Activated B cell treated with CpG ODN at 0.5 μM for 24 hours (primary cell): ENCODE results near the gene NPAS3. TPM values are rescaled to one million over a fixed set of nuclear protein-coding genes. Genes with fewer than 3 reads are reported as not detected.

ENCODE experiments used
- ATAC-seq: fragments of 200-7000 bp; cut with Tn5 transposase; one replicate; pipeline ENCODE4 v1.10.0; 2021; ENCODE audit warnings: low read depth, mild to moderate bottlenecking, moderate library complexity
- CTCF ChIA-PET: fragments of 350-600 bp; sonication (Branson Sonifier 250); formaldehyde crosslinking; loops from one replicate; lab custom pipeline; 2021; ENCODE audit warnings: antibody characterized with exemption; lab: Charles Lee
- POLR2A ChIA-PET: fragments of 350-600 bp; sonication (Branson Sonifier 250); formaldehyde crosslinking; loops from one replicate; lab custom pipeline; 2021; ENCODE audit warnings: antibody characterized with exemption; lab: Charles Lee
- DNase-seq: peaks from one replicate; pipeline ENCODE4 v3.0.0; 2022
- H3K27ac Mint-ChIP-seq: one replicate; pipeline ENCODE4 v1.8.0; 2020; ENCODE audit warnings: mixed read lengths
- H3K27me3 Mint-ChIP-seq: one replicate; pipeline ENCODE4 v1.8.0; 2021; ENCODE audit warnings: mixed read lengths
- H3K36me3 Mint-ChIP-seq: one replicate; pipeline ENCODE4 v1.8.0; 2021; ENCODE audit warnings: low read depth, mixed read lengths
- H3K4me1 Mint-ChIP-seq: one replicate; pipeline ENCODE4 v1.8.0; 2021; ENCODE audit warnings: mixed read lengths
- H3K4me3 Mint-ChIP-seq: one replicate; pipeline ENCODE4 v1.8.0; 2020; ENCODE audit warnings: mild to moderate bottlenecking, mixed read lengths
- H3K9me3 Mint-ChIP-seq: one replicate; pipeline ENCODE4 v1.8.0; 2020; ENCODE audit warnings: mixed read lengths
- CTCF ChIP-seq: fragments of 200-600 bp; IDR thresholded peaks from one replicate; pipeline ENCODE4 v1.8.0; 2022; ENCODE audit warnings: antibody characterized with exemption, mild to moderate bottlenecking
- intact Hi-C: fragments of 100-400 bp; cut with micrococcal nuclease; formaldehyde crosslinking; loops from one replicate; pipeline ENCODE4 v1.15.1; 2024
- total RNA-seq: library from RNA; stranded (reverse); gene quantifications from 2 replicates; pipeline ENCODE4 v1.2.3, GENCODE V29; 2022

Gene NPAS3
- total RNA-seq, 1 donor from 2014 or later = not detected

- no peaks in the 10 kb centered on the region for H3K27me3 Mint-ChIP-seq
- intact Hi-C loops = no loop called here
- ChIA-PET POLR2A (no interaction called here), CTCF (no interaction called here)
- DNase-seq = no peak
- no peak for ATAC-seq
- H3K4me3 Mint-ChIP-seq = no peak overlapping the region
- H3K36me3 Mint-ChIP-seq = no peaks in the 10 kb centered on the region
- H3K4me1 Mint-ChIP-seq = no peaks in the 10 kb centered on the region
- H3K27ac Mint-ChIP-seq = no peak overlapping the region
- H3K9me3 Mint-ChIP-seq = peaks cover 5% of the 10 kb centered on the region
- no peak for TF ChIP-seq CTCF
Observed at GRCh38 chr14:33742166-33742565, 803.5 kb downstream of the NPAS3 start.

GRCh38 chr14:33745163-33745562 lies 806.5 kb downstream of the NPAS3 start:
- TF ChIP-seq CTCF = no peak
- H3K4me3 Mint-ChIP-seq = no peak overlapping the region
- ChIA-PET POLR2A (no interaction called here), CTCF (no interaction called here)
- H3K9me3 Mint-ChIP-seq = peaks cover 5% of the 10 kb centered on the region
- H3K27ac Mint-ChIP-seq = no peak overlapping the region
- intact Hi-C loops = no loop called here
- H3K4me1 Mint-ChIP-seq = no peaks in the 10 kb centered on the region
- ATAC-seq (no peak), DNase-seq (no peak)
- H3K36me3 Mint-ChIP-seq = no peaks in the 10 kb centered on the region
- no peaks in the 10 kb centered on the region for H3K27me3 Mint-ChIP-seq

DNA sequence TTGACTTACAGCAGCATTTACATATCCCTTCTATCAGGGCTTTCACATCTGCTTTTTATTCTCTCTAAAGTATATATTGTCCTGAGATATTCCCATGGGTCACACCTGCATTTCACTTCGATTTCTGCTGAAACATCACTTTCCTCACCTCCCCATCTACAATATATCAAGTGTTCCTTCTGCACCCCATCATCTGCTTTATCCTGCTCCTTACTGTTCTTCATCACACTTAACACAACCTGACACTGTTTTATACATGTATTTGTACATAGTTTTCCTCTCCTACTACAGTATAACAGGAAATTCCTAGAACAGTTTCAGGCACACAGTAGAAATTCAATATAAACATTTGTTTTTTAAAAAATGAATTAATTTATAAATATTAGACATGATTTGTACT lies 809.1 kb downstream of the NPAS3 start:
- DNase-seq = no peak
- H3K4me1 Mint-ChIP-seq = no peaks in the 10 kb centered on the region
- no peak overlapping the region for H3K27ac Mint-ChIP-seq
- intact Hi-C loops = no loop called here
- peaks cover 5% of the 10 kb centered on the region for H3K9me3 Mint-ChIP-seq
- peaks cover 2% of the 10 kb centered on the region for H3K27me3 Mint-ChIP-seq
- POLR2A ChIA-PET = no interaction called here
- no peak overlapping the region for H3K4me3 Mint-ChIP-seq
- no peaks in the 10 kb centered on the region for H3K36me3 Mint-ChIP-seq
- no peak for ATAC-seq
- CTCF ChIA-PET = no interaction called here
- no peak for TF ChIP-seq CTCF

DNA sequence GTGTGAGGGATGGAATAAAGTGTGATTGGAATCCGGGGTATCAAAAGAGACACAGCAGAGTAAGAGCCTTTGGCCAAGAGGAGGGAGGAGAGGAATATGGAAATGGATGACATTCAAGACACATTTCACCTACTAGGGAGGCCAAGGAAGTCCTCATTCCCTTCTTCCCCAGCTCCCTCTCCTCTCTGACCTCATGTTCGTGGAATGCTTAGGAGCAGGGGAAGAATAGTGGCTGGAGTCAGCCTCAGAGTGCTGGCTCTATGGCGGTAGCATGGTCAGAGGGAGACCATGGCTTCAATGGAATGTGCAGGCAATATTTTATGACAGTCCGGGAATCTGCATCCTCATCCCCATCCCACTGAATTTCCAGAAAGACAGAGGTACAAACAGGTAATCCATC lies 815.6 kb downstream of the NPAS3 start:
- Mint-ChIP-seq H3K4me1 (no peaks in the 10 kb centered on the region), H3K36me3 (no peaks in the 10 kb centered on the region), H3K27ac (no peak overlapping the region), H3K9me3 (no peaks in the 10 kb centered on the region), H3K4me3 (no peak overlapping the region), H3K27me3 (peaks cover 2% of the 10 kb centered on the region)
- DNase-seq (no peak), ATAC-seq (no peak)
- intact Hi-C loops = no loop called here
- TF ChIP-seq CTCF = no peak
- ChIA-PET POLR2A (no interaction called here), CTCF (no interaction called here)

GRCh38 chr14:33755358-33755757 lies 816.7 kb downstream of the NPAS3 start:
- ATAC-seq (no peak), DNase-seq (no peak)
- H3K36me3 Mint-ChIP-seq = no peaks in the 10 kb centered on the region
- ChIA-PET CTCF (no interaction called here), POLR2A (no interaction called here)
- peaks cover 2% of the 10 kb centered on the region for H3K27me3 Mint-ChIP-seq
- H3K4me3 Mint-ChIP-seq = no peak overlapping the region
- intact Hi-C loops = no loop called here
- no peak overlapping the region for H3K27ac Mint-ChIP-seq
- TF ChIP-seq CTCF = no peak
- no peaks in the 10 kb centered on the region for H3K4me1 Mint-ChIP-seq
- H3K9me3 Mint-ChIP-seq = no peaks in the 10 kb centered on the region
